Measurements from ENCODE around the gene XXYLT1. TPM values are rescaled to one million over a fixed set of nuclear protein-coding genes. Genes with fewer than 3 reads are reported as not detected.

XXYLT1 gene
- total RNA-seq, 1 donor from 2014 or later = 2.1 TPM

- intact Hi-C loops (cut with micrococcal nuclease) = no loop called here
- ATAC-seq (no peak), DNase-seq (peak; percentile 21)
These were observed 198.8 kb downstream of the XXYLT1 start for GRCh38 chr3:195071916-195072820.

DNA sequence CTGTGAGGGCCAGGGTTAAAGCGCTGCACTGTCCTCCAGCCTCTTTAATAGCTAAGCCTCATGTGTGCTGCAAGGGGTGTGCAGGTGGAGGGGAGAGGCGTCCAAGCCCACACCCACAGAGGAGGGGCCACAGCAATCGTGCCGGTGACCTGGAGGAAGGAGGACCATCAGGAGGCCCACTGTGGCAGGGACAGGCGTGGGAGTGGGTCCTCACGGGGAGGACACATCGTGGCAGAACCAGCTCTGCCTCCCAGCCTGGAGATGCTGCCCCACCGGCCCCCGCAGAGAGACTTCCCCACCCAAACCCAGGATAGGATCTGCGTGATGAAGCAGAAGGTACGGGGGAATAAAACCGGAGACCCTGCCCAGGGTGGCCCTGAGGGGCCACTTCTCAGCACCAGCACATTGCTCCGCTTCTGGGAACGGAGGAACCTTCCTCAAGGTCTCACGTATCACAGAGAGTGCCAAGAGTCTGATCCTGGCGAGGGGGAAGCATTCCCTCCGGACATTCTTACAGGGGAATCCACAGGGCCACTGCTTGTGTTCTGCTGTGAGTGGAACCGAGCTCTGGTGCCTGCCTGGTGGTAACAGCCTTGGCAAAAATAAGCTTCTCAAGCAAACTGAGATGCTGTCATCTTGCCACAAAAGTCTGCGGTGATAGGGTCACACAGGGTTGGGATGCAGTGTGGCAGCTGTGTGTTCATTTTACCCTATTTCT lies 199.8 kb downstream of the XXYLT1 start:
- peak; percentile 45 for ATAC-seq
- peak; percentile 21 for DNase-seq
- intact Hi-C loops (cut with micrococcal nuclease) = no loop called here

DNA sequence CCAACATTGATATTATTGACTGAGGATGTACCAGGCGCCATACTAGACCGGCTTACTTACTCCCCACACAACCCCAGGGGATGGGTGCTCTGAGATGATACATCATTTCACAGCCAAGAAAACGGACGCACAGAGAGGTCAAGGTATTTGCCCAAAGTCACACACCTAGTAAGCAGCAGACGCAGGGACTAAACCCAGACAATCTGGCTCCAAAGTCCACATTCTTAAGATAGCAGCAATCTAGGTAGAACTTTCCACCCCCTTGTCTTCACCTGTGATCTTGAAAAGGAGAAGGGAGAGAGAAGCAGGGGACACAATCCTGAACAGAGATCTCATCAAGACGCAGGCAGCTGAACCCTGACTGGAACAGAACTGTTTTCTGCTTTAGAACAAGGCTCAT lies 200.6 kb downstream of the XXYLT1 start:
- DNase-seq = no peak
- intact Hi-C loops (cut with micrococcal nuclease) = no loop called here
- no peak for ATAC-seq

- ATAC-seq = no peak
- DNase-seq = peak; percentile 30
- intact Hi-C loops (cut with micrococcal nuclease) = no loop called here
These were observed 201.3 kb downstream of the XXYLT1 start for GRCh38 chr3:195069501-195070251.

GRCh38 chr3:195068084-195069080 lies 202.6 kb downstream of the XXYLT1 start:
- intact Hi-C loops (cut with micrococcal nuclease) = no loop called here
- peak; percentile 8 for DNase-seq
- no peak for ATAC-seq

GRCh38 chr3:195066441-195066841 lies 204.5 kb downstream of the XXYLT1 start:
- intact Hi-C loops (cut with micrococcal nuclease) = no loop called here
- ATAC-seq = no peak
- DNase-seq = peak; percentile 14

- intact Hi-C loops (cut with micrococcal nuclease) = no loop called here
- peak; percentile 8 for DNase-seq
- no peak for ATAC-seq
These were observed 205.1 kb downstream of the XXYLT1 start for GRCh38 chr3:195065864-195066185.

DNA sequence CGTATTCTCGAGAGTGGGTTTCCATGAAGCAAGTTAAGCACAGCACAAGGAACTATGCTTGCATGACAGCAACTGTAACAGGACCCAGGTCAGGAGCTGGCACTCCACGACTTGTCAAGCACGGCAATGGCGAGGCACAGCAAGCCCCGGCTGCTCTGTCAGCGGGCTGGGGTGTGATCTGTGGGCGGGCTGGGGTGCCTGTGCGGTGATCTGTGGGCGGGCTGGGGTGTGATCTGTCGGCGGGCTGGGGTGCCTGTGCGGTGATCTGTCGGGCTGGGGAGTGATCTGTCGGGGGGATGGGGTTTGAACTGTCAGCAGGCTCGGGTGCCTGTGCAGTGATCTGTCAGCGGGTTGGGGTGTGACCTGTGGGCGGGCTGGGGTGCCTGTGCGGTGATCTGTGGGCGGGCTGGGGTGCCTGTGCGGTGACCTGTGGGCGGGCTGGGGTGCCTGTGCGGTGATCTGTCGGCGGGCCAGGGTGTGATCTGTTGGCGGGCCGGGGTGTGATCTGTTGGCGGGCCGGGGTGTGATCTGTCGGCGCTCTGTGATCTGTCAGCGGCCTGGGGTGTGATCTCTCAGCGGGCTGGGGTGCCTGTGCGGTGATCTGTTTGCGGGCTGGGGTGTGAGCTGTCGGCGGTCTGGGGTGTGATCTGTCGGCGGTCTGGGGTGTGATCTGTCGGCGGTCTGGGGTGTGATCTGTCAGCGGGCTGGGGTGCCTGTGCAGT lies 205.7 kb downstream of the XXYLT1 start:
- DNase-seq (peak; percentile 81), ATAC-seq (peak; percentile 78)
- intact Hi-C loops (cut with micrococcal nuclease) = no loop called here

GRCh38 chr3:195064300-195064931 lies 206.5 kb downstream of the XXYLT1 start:
- peak; percentile 69 for ATAC-seq
- intact Hi-C loops (cut with micrococcal nuclease) = no loop called here

DNA sequence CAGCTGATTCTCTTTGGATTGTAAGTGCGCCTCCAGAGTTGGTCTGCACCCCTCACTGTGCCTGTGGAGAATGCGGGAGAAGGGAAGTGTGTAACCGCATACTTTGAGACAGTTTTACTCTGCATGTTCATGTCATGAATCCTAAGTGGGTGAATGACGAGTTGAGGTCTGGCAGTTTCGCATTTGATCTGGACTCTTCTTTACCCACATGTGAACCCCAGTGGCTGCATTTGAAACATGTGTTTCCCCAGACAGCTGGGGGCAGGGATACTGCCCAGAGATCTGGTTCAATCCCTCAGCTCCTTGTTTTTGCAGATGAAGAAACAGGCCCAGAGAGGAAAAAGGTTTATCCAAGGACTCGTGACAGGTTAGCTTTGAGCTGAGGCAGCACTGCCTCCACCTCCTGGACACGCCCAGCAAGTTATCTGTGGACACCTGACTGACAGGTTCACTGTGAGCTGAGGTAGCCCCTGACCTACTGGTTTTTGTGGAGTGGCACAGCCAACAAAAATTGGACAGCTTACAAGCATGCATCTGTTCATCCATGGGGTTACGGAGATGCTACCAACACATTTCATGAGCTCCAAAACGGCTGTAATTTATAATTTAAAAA lies 207.3 kb downstream of the XXYLT1 start:
- ATAC-seq (no peak), DNase-seq (peak; percentile 8)
- intact Hi-C loops (cut with micrococcal nuclease) = no loop called here

More at GRCh38 chr3:195064300-195064931, 206.5 kb downstream of the XXYLT1 start:
- DNase-seq = peak; percentile 46

DNA sequence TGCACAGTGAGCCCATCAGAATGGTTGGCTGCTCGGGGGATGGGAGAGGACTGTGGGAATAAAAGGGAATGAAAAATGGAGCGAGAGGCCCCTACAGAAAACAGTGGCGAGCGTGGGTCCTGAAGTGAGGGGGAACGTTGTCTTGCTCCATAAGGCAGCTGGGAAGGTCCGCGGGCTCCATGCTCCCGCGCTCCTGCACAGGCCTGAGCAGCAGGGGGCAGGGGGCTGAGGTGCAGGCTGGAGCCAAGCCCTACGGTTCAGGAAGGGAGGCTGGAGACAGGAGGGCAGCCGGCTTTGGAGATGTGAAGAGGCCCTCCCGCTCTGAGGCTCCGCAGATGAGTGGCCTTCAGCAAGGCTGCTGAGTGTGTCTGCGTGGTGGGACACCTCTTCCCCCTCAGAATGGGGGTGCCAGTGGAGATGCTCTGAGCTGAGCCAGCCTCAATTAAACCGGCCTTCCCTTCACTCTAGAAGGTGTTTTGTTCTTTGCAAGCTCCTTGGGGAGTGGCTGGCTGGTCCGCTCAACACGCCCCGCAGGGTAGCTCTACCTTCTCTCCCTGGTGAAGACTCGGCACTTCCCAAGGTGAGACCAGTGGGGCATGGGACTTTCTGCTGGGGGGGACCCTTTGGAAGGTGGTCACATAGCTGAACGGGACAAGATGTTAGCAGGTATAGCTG lies 208.0 kb downstream of the XXYLT1 start:
- intact Hi-C loops (cut with micrococcal nuclease) = no loop called here
- DNase-seq (peak; percentile 9), ATAC-seq (no peak)

- peak; percentile 25 for DNase-seq
- intact Hi-C loops (cut with micrococcal nuclease) = no loop called here
- ATAC-seq = no peak
These were observed 209.0 kb downstream of the XXYLT1 start for GRCh38 chr3:195061756-195062655.

- DNase-seq = peak; percentile 68
- intact Hi-C loops (cut with micrococcal nuclease) = no loop called here
- peak; percentile 47 for ATAC-seq
These were observed 210.2 kb downstream of the XXYLT1 start for GRCh38 chr3:195060531-195061291.

DNA sequence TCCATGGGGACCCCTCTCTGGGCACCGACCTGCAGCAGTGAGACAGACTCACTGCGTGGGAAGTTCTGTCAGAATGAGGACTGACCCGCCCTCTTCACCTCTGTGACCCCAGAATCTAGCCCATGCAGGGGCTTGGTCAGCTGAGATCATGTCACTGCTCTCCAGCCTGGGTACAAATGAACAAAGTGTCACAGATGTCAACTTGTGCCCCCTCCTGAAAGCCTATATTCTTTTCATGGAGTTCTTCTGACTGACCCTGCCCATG lies 210.8 kb downstream of the XXYLT1 start:
- intact Hi-C loops (cut with micrococcal nuclease) = no loop called here
- ATAC-seq (no peak), DNase-seq (no peak)

Data from left ventricle myocardium superior (tissue), 1 donor.